GM12878 (cell line): ENCODE measurements around the gene FAM185A. TPM values are rescaled to one million over a fixed set of nuclear protein-coding genes. Genes with fewer than 3 reads are reported as not detected.

Experiments
- CEBPZ ChIP-seq: fragments of 150-350 bp; IDR thresholded peaks from 2 replicates; pipeline ENCODE4 v1.6.1; 2016; ENCODE audit warnings: low read depth, low read length
- CHD2 ChIP-seq: IDR thresholded peaks from 2 replicates; pipeline ENCODE4 v1.6.1; 2011; ENCODE audit warnings: low read depth, low read length, improper control_type of control experiment, borderline replicate concordance
- EED ChIP-seq: sonication (generic); IDR thresholded peaks from 2 replicates; pipeline ENCODE4 v1.6.1; 2016; ENCODE audit warnings: antibody characterized with exemption, low read depth
- MYC ChIP-seq: IDR thresholded peaks from 2 replicates; pipeline ENCODE4 v1.6.1; 2011; ENCODE audit warnings: mild to moderate bottlenecking, low read length, moderate library complexity, inconsistent platforms; ENCODE audit not compliant: insufficient read depth, insufficient replicate concordance, insufficient read length, severe bottlenecking
- NFIC ChIP-seq: IDR thresholded peaks from 2 replicates; pipeline ENCODE4 v1.6.1; 2012; ENCODE audit warnings: low read depth, mild to moderate bottlenecking, inconsistent platforms, low read length, moderate library complexity
- NFYB ChIP-seq: IDR thresholded peaks from 2 replicates; pipeline ENCODE4 v1.6.1; 2011; ENCODE audit warnings: low read depth, mild to moderate bottlenecking, low read length, improper control_type of control experiment, moderate library complexity; ENCODE audit not compliant: insufficient read depth
- NR2C2 ChIP-seq: IDR thresholded peaks from 2 replicates; pipeline ENCODE4 v1.6.1; 2011; ENCODE audit warnings: borderline replicate concordance, low read depth; ENCODE audit not compliant: control insufficient read depth, insufficient read length
- RAD51 ChIP-seq: fragments of 450-650 bp; IDR thresholded peaks from 2 replicates; pipeline ENCODE4 v1.6.1; 2016; ENCODE audit warnings: moderate library complexity, mild to moderate bottlenecking, inconsistent platforms
- RCOR1 ChIP-seq: conservative IDR thresholded peaks from 2 replicates; pipeline ENCODE4 v1.6.1; 2012; ENCODE audit warnings: low read depth, low read length, improper control_type of control experiment
- SIN3A ChIP-seq: IDR thresholded peaks from 2 replicates; pipeline ENCODE4 v1.6.1; 2012; ENCODE audit warnings: low read depth, low read length, improper control_type of control experiment
- SIX5 ChIP-seq: IDR thresholded peaks from 2 replicates; pipeline ENCODE4 v1.6.1; 2011; ENCODE audit warnings: mild to moderate bottlenecking, low read depth, low read length, moderate library complexity; ENCODE audit not compliant: severe bottlenecking
- SKIL ChIP-seq: fragments of 450-650 bp; IDR thresholded peaks from 2 replicates; pipeline ENCODE4 v1.6.1; 2017; ENCODE audit warnings: mild to moderate bottlenecking, low read depth, inconsistent platforms; ENCODE audit not compliant: poor library complexity, severe bottlenecking
- SP1 ChIP-seq: IDR thresholded peaks from one replicate; pipeline ENCODE4 v1.6.1; 2011; ENCODE audit warnings: low read depth, low read length
- STAT3 ChIP-seq: IDR thresholded peaks from 2 replicates; pipeline ENCODE4 v1.6.1; 2011; ENCODE audit warnings: low read depth, low read length, improper control_type of control experiment
- SUPT20H ChIP-seq: IDR thresholded peaks from 2 replicates; pipeline ENCODE4 v1.6.1; 2011; ENCODE audit warnings: low read depth, mild to moderate bottlenecking, low read length, moderate library complexity, borderline replicate concordance; ENCODE audit not compliant: control insufficient read depth
- ZBED1 ChIP-seq: IDR thresholded peaks from 2 replicates; pipeline ENCODE4 v1.6.1; 2016; ENCODE audit warnings: borderline replicate concordance
- ZNF217 ChIP-seq: fragments of 450-650 bp; IDR thresholded peaks from 2 replicates; pipeline ENCODE4 v1.6.1; 2017; ENCODE audit warnings: antibody characterized with exemption, mild to moderate bottlenecking
- polyA plus RNA-seq, 11 experiments: library from polyadenylated mRNA; depleted of rRNA in 4 of 11; unstranded in 6 of 11; stranded (reverse) in 5 of 11; fragments of >200 nt; fragmentation: Nextera tagmentation in 4 of 11; fragmentation: Illumina TruSeq in 1 of 11; extraction: Ambion mirVana in 4 of 11; extraction: Trizol in 1 of 11; gene quantifications; 1 replicate in 1 of 11; 2 replicates in 10 of 11; pipeline versions ENCODE4 v1.2.1 to v1.2.3, GENCODE V29; 2011 to 2016; ENCODE audit warnings: inconsistent platforms in 2 of 11, missing spikeins in 2 of 11, low read depth in 1 of 11
- total RNA-seq, 4 experiments: library from RNA; depleted of rRNA in 3 of 4; stranded (reverse); fragments of >200 nt in 3 of 4; fragmentation: Illumina TruSeq in 1 of 4; extraction: Trizol in 1 of 4; gene quantifications; 2 replicates each; pipeline versions ENCODE4 v1.2.1 to v1.2.3, GENCODE V29; 2013 to 2021
- TF ChIP-seq, protein P1 (sequence below): IDR thresholded peaks from 2 replicates; pipeline ENCODE4 v1.6.1; 2011; ENCODE audit warnings: borderline replicate concordance, low read depth, mild to moderate bottlenecking, moderate library complexity, low read length; ENCODE audit not compliant: insufficient read depth, poor library complexity, severe bottlenecking

FAM185A gene
- total and polyA plus RNA-seq, 10 of the 15 experiments (the other 5 are each of a cell fraction or from before 2014, with no cell fraction given), result 1.9 to 12.8 (median 8.6) TPM

- TF ChIP-seq SKIL, result peak; percentile 69
- TF ChIP-seq ZNF217, result peak; percentile 71; the same call in 1 of the 2 replicates
- TF ChIP-seq SP1, result no peak
- TF ChIP-seq EED, result no peak
- no peak for TF ChIP-seq SUPT20H
- TF ChIP-seq NFYB, result no peak
- no peak for TF ChIP-seq CHD2
- no peak for TF ChIP-seq MYC
- no peak for TF ChIP-seq STAT3
- TF ChIP-seq SIX5, result no peak
- TF ChIP-seq ZBED1, result peak; percentile 38; the same call in 1 of the 2 replicates
- no peak for TF ChIP-seq CEBPZ
- TF ChIP-seq NFIC, result peak; percentile 87
- no peak for TF ChIP-seq RCOR1
- TF ChIP-seq SIN3A, result no peak
- TF ChIP-seq NR2C2, result no peak
- TF ChIP-seq, protein P1, sequence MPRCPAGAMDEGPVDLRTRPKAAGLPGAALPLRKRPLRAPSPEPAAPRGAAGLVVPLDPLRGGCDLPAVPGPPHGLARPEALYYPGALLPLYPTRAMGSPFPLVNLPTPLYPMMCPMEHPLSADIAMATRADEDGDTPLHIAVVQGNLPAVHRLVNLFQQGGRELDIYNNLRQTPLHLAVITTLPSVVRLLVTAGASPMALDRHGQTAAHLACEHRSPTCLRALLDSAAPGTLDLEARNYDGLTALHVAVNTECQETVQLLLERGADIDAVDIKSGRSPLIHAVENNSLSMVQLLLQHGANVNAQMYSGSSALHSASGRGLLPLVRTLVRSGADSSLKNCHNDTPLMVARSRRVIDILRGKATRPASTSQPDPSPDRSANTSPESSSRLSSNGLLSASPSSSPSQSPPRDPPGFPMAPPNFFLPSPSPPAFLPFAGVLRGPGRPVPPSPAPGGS, result no peak
- TF ChIP-seq RAD51, result no peak
Observed at GRCh38 chr7:102843850-102844249, 95.1 kb downstream of the FAM185A start (continued).
